Heart left ventricle (tissue), 13 donors: ENCODE data around the gene ERBB4.

ENCODE experiments used
- POLR2A ChIP-seq, 2 donors: fragments of 450-650 bp; IDR thresholded peaks; one replicate each; pipeline ENCODE4 v1.6.1; 2017; ENCODE audit warnings: antibody characterized with exemption in 2 of 2, mild to moderate bottlenecking in 2 of 2, moderate library complexity in 2 of 2
- TF ChIP-seq, protein P1 (sequence below), 12 donors: fragments of 200-600 bp; sonication (generic) in 4 of 12; IDR thresholded peaks; one replicate each; pipeline versions ENCODE4 v1.5.0 to v1.8.0; 2018 to 2022; ENCODE audit warnings: antibody characterized with exemption in 12 of 12, mild to moderate bottlenecking in 5 of 12
- donor health status: ischemic (EF 13 %, LVEDD 7.1; RV severe dilation, severe dysfunction).
- donor health status: DM: no; HTN: yes; CAD: no.
- donor health status: DM: no; HTN: no; CAD: no.
- donor health status: ischemic (EF 25% LVEDD 6.9; RV normal size, moderate dysfunction).
- donor health status: ischemic (EF 25% LVEDD 5.7; RV mildly dilated, moderate dysfunction).
- donor health status: ischemic (EF 35%, LVEDD 5.7; RV mildly dilated, moderate dysfunction).
- donor health status: nonischemic (EF 11% LVEDD 7.7; RV severe dilation, severe dysfunction).
- donor health status: DM: yes; HTN: yes; CAD: no.
- donor health status: PGD.
- donor health status: ischemic (EF 29% LVEDD 5.4; RV normal size, mild dysfunction).
- donor health status: nonischemic (EF 23%, LVEDD 6.1; RV moderate dilation, normal function).

DNA sequence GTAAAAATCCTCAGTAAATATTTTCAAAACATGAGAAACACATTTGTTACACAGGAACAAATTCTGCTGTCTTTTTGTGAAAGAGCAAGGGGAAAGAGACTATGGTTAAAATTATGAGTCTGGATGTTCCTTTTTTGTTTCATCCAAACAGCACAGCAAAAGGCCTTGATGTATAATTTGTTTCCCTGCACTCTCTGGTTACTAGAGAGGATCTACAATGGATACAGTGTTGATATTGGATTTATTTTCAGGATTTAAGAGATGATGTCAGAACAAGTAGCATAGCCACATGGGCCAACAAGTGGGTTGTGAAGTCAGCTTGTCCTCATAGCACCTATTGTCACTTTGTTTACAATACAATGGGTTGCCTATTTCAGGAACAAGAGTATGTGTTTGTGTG lies 11.3 kb upstream of the ERBB4 start:
- TF ChIP-seq POLR2A (IDR thresholded peaks at IDR 0.05): no peak
- TF ChIP-seq, protein P1, sequence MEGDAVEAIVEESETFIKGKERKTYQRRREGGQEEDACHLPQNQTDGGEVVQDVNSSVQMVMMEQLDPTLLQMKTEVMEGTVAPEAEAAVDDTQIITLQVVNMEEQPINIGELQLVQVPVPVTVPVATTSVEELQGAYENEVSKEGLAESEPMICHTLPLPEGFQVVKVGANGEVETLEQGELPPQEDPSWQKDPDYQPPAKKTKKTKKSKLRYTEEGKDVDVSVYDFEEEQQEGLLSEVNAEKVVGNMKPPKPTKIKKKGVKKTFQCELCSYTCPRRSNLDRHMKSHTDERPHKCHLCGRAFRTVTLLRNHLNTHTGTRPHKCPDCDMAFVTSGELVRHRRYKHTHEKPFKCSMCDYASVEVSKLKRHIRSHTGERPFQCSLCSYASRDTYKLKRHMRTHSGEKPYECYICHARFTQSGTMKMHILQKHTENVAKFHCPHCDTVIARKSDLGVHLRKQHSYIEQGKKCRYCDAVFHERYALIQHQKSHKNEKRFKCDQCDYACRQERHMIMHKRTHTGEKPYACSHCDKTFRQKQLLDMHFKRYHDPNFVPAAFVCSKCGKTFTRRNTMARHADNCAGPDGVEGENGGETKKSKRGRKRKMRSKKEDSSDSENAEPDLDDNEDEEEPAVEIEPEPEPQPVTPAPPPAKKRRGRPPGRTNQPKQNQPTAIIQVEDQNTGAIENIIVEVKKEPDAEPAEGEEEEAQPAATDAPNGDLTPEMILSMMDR (IDR thresholded peaks at IDR 0.05): no peak
